RPMI8226 (cell line): ENCODE measurements around the gene SH3BP5.

Experiments
- DNase-seq: peaks from one replicate; pipeline ENCODE4 v3.0.0-alpha.2; 2015

The SH3BP5 gene

DNA sequence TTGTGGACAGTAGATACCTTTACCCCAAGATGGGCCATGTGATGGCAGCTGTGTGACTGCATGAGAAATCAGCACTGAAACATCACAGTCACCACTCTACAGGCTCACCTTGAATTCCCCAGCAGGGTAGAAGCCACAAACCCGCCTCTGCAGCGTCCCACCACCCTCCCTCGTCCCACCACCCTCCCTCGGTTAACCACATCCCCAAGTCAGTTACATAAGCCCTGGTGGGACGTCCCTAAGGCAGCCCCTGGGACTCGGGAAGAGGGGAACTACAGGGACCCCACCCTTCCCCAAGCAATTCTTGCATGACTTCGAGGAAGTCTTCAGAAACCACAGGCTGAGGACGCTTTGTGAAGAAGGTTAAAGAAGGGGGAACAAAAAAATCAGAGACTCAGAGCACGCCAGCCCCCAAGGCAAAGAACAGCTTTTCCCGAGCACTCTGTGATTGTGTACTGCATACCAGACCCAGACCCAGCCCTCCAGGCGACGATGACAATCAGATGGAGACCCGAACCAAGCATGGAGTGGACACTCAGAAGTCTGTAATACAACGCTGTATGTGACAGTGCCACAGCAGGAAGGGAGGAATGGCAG, 60.5 kb downstream of the SH3BP5 start:
- DNase-seq: no peak

DNA sequence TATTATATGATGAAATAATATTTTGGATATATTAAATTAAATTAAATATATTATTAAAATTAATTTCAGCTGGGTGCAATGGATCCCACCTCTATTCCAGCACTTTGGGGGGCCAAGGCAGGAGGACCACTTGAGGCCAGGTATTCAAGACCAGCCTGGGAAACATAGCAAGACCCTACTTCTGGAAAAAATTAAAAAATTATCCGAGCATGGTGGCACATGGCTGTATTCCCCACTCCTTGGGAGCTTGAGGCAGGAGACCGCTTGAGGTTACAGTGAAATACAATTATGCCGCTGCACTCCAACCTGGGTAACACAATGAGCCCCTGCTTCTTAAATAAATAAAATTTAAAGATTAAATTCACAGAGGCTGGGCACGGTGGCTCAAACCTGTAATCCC, 61.4 kb downstream of the SH3BP5 start:
- no peak for DNase-seq

DNA sequence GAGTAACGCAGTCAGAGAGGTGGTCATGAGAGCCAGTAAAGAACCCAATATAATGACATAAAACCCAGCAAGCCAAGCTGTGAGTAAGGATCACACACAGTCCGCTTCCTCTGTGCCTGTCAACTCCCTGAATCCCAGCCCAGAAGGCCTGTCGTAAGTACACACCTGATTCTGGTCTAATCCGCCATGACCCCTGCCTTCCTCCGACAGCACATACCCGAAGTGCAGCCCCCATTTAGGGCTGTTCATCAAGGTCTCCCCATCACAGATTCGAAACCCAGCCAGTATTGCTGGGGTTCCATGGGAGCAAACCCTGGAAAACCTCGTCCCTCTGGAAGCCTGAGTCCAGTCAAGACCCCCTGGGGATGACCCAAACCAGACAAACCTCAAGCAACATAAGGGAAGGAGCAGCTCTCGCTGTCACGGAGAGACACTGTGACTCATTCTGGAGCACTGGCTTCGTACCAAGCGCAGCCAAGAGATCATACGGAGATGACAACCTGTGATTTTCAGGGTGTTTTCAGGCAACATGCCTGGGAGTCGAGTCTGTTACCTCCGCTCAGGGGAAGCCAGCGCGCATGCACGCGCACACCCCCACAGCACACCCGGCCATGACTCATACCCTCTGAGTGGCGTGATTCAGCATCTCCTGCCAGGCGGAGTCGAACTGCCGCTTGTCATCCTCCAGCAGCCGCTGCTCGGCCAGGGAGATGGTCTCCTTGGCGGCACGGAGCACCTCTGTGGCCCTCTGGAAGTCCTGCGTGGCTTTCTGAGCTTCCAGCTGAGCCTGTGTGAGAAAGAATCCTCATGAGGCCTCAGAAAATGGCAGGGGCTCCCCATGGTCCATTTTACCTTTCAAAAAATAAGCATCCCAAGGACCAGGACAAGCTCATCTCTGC, 63.0 kb downstream of the SH3BP5 start:
- DNase-seq: no peak

DNA sequence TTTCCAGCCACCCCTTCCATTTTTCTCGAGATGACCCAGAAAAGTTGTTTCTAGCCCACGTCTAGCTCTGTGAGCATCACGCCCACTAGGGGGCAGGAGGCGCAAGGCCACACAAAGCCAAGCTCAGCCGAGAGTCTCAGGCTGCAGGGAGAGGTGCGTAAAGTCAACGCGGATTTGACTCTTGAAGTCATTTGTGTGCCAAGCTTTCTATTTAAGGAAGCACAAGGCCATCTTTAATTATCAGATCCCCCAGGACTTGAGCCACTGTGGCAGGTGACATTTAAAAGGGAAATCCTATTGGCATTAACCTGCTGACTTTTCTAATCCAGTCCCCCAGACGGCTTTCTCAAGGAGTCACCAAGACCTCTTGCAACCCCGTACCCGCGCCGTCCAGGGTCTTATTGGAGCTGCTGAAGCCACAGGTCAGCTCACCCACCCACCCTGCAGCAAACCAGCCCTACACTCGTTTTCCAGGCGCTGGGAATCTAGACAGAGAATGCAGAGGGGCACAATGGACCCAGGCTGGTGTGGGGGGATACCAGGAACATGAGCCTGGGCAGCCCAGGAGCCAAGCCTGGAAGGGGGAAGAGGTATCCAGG, 64.3 kb downstream of the SH3BP5 start:
- DNase-seq: peak; percentile 87

DNA sequence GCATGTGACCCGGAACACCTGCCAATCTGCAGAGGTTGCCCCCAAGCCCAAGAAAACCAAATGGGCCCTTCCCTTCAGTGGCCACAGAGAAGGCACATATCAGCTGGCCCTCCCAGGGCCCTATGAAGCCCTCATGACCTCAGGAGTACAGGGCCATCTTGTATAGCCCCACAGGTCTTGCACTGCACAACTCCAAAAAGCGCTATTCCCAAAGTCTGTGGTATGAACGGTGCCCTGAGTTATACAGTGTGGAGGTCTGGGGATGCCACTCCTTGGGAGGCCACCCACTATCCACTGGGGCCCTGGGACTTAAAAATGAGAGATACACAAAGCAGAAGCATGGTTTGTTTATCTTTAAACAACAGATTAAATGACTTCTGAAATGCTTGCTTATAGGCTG, 64.9 kb downstream of the SH3BP5 start:
- no peak for DNase-seq

DNA sequence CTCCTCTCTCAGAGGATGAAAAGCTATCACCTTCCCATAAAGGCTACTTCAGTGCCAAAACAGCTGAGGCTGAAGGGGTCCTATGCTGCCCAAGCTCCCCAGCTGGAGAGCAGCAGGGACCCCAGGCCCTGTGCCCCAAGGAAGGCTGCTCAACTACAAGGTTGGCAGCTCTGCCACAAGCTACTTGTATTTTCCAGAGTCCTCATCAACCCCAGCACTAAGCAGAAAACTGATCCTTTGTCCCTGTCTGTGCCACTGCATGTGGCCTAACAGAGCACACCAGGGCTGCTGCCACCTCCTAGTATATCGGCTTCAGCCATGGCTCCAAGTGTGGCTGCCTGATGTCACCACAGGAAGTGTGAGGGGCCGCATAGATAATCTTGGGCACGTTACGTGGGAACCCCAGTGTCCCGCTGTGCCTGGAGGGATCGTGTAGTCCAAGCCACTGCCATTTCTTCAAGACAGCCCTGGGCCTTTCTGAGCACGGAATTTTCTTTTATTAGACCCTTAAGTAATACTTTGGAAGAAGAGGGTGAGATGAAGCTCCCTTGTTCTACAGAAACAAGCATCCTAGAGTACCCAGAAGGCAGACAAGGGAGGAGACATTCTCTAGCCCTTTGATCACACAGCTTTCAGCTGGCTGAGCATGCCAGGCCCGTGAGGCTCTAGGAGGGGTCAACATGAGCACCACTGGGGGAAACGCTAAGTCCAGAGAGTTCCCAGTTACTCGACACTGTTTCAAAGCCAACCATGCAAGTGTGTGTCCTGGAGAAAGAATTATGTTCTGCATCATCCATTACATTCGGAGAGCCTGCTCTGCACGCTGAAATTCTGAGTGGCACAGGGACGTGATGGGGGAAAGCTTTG, 65.6 kb downstream of the SH3BP5 start:
- no peak for DNase-seq

DNA sequence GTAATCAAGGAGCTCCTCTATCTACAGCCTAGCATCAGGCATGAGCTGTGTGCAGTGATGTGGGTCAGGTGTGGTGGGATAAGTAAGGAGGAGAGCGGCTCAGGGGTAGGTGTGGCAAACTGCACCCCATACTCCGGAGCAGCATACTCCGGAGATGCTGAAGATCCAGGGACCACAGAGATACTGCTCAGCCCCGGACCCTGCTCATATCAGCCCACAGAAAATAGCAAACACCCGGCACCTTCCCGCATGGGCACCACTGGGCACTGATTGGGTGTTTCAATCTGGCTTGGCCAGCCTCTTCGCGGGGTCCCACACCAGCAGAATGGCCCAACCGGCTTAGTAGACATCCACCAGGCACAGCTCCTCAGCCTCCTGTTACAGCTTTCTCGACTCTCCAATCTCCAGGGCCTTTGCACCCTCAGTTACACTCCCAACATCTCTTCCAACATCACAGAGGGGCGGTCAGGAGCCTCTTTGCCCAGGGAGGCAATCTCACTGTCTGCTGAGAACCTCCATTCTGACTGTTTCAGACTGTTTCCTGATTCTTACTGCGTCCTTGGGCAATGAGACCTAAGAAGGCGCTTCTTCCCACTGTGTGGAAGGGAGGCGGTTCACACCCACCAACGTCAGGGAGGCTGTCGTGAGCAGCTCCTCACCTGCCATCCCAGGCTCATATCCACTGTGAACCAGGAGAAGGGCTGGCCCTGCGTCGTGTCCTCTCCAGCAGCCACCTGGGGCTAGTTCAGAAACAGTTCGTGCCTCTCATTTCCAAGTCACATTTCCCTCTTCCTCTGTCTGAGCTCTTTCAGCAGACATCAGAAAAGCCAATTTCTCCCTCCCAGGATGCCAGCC, 66.5 kb downstream of the SH3BP5 start:
- no peak for DNase-seq

DNA sequence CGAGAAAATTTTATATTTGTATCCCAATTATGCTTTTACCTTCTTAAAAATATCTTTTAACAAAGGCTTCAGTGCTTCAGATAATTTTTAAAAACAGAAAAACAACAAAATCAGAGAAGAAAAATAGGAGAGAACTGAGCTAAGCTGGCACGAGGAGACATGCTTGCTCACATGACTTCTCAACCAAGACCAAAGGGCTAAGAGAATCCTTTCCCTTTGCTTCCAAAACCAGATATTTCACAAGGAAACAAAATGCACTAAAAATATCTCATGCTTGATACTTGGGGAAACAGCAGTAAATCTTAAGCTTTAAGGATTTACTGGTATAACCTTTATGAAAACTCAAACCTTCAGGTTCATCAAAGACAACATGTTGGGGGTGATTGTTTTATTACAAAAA, 67.9 kb downstream of the SH3BP5 start:
- no peak for DNase-seq

DNA sequence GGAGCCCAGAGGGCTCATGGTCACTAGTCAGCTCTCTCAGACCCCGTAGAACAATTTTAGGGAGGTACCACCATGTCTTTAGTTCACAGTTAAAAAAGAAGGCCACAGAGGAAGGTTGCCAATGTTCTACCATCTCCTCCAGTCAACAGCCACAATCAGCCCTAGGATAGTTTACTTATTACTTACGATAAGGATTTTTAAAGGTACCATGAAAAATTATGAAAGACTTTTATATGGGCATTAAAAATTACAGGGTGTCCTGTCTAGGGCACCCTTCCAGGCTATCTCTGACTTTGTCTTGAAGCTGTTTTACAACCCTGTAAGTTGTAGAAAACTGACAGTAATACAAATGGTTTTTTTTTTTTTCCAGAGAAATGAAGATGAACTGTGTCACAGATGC, 68.5 kb downstream of the SH3BP5 start:
- DNase-seq: no peak

DNA sequence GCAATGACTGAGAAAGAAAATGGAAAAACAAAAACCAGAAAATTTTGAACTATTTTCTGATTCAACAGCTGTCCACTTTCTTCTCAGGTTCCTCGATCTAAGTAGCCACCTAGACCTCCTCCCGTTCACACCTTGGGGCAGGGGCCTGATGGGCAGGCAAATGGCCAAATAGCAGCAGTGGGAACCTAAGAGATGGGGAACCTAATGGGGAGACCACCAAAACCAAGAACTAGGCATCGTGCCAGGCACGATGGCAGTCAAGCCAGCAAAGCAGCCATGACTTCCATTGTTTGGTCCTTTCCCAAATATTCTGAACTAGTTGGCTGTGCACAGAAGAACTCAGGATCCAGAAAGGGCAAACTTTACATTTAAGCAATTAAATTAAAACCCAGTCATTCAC, 69.3 kb downstream of the SH3BP5 start:
- DNase-seq: no peak

DNA sequence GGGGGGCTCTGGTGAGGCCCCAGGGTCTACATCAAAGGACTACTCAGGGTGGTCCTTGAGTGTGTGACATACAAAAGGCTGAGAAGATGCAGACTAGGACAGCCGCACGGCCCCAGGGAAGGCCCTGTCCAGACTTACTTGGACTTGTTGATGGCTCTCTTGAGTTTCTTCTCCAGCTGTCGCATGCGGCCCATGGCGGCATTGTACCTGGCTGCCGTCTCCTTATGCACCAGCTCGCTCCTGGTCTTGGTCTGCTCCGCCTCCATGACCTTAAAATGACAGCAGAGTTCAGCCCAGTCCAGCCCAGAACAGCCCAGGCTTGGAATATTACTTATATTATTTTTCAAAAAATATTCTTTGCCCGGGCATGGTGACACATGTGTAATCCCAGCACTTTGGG, 70.4 kb downstream of the SH3BP5 start:
- DNase-seq: no peak

DNA sequence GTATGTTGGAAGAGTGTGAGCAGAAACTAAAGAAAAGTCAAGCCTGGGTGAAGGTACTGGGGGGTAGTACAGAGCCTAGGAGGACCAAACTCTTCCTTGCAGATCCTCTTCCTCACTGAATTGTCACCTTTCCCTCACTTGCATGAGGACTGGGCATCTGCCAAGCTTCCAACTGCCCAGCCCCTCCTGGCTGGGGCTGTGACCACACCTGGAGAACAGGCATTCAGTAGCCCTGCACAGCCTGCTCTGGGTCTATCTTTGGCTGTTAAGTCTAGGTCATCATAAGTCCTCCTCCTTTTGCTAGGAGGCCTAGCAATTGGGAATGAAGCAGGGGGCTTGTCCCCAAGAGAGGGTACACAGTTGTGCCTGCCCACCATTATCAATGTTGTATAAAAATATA, 71.1 kb downstream of the SH3BP5 start:
- DNase-seq: no peak

DNA sequence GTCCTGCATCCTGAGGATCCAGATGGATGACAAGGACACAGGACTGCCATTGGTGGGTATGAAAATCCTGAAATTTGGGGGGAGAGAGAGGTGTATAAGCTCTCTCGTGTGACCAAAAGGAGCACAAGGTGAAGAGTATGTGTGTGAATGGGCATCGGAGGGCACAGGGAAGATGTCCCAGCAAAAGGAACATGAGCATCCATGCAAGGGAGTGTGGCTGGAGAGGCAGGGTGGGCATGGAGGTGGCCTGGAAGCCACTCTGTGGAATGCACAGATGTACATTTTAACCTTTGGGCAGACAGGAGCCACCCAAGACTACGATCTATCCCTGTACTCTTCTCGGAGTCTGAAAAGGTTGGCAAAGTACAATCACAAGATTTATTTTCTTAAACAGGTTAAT, 71.9 kb downstream of the SH3BP5 start:
- no peak for DNase-seq

DNA sequence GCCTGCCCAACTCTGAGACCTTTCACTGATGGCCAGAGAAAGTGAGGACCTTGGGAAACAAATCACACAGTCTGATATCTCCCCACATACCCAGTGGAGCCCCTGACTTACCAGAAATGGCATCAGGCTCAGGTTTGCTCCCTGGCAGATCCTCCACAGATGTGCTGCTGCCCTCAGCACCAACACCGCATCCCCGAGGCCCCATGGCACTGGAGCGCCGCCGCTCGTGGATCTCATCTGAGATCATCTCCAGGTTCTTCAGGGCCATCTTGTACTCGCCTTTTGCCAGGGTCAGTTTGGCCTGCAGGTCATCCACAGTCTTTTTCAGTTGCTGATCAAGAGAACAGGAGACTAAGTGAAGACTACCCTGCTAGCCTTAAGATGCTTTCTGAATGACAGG, 73.7 kb downstream of the SH3BP5 start:
- DNase-seq: no peak

DNA sequence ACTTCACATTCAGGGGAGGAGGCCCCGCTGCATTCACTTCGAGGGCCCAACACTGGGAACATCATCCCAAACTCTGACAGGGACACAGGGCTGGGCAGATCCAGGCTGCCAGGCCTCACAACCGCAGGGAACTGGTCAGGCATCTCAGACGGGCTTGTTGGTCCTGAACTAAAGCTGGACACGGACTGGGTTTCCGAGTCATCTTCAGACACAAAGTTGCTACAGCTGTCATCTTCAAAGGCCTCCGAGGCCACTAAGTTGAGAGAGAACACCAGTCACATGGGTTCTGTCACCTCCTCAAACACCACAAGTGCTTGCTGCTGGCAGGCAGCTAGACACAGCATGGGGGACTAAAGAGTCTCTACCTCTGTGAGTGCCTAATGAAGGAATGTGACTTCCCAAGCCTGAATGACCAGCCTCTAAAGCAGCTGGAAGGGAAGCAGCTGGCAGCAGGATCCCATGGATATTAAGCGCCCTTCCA, 75.5 kb downstream of the SH3BP5 start:
- no peak for DNase-seq

DNA sequence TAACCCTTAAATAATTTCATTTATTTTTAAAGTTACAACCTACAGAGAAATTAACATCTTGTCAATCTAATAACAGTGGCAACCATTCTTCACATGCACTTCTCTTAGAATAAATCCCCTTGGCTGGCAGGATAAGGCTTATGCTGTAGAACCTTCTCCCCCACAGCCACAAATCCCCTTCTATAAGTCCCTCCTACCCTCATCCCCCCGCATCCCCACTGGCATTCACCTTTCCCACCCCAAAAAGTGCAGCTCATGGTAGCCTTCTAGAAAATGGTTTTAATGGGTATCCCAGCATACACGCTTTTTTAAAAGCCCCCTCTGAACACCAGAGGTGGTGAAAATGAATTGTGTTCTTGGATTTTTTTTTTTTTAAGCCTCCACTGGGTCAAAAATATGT, 77.2 kb downstream of the SH3BP5 start:
- DNase-seq: no peak

DNA sequence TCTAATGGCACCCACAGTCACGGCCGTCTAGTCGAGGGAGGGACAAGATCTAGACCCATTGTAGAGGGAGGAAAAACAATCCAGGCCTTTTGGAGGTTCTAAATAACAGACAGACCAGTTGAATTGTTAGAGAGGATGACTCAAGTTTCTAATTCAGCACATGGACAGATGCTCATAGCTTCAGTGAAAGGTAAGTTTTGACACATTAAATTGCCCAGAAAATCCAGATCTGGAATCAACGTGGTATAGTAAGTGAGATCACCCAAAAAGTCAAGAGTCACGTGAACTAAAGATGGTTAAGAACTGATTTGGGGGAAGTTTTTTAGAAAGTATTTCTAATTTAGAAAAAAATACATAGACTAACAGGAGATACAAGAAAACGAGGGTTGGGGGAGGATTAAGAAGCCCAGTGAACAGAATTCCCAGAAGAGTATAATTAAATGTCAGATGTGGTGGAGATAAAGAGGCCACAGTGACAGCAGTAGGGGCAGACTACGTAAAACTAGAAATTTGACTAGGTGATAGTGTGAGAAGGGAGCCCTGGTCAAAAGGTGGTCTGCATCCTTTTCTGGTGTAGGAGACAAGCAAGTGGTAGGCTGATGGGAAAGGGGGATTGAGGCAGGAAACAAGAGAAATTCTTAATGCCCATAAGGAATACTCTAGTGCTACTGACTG, 79.2 kb downstream of the SH3BP5 start:
- DNase-seq: no peak

DNA sequence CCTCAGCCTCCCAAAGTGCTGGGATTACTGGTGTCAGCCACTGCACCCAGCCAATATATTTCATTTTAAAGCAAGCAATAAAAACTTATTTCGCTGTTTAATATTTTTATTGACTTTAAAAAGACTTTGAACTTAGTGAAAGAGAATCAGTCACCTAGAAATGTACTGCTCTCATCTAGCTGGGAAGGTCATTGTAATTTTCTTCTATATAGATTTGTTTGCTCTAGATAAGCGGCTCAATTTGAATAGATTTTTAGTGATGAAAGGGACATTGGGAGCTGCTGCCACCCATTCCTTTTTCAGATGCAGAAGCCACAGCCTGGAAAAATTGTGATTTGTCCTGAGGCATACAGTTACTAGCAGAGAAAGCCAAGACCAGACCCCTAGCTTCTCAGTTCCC, 86.2 kb downstream of the SH3BP5 start:
- no peak for DNase-seq

DNA sequence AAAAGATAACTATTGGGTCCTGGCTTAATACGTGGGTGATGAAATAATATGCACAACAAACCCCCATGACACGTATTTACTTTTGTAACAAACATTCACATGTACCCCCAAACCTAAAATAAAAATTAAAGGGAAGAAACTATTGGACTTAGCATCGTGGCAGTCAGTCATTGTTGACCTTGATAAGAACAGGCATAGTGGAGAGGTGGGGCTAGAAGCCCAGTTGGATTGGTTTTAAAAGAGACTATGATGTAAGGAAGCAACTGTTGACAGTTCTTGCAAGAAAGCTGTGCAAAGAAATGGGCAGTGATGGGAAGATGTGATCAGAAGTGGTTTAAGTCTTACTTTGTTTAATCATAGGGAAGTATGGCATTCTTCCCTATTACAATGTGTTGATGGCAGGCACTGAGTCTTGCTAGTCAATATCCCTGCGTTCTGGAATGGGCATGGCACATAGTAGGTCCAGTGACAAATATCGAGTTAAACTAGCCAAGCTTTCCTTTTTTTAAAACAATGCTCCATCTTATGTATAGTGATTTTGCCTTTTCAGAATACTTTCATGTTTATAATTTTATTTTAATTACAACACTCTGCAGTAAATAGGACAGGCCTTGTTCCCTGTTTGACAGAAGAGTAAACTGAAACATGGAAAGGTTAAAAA, 88.4 kb downstream of the SH3BP5 start:
- no peak for DNase-seq

DNA sequence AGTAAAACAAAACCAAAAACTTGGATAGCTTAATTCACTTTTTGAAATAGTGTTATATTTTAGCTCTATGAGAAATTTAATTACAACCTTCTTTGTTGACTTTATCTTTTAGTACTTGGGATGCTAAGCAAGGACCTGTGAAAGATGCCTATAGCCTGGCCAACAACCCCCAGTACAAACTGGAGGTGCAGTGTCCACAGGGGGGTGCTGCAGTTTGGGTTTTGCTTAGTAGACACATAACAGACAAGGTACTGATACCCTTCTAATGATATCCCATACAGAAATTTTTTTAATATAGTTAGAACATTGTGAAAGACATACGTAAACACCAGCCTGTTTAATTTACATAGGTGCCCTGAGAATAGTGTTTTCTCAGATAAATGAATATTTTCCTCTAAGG, 91.0 kb downstream of the SH3BP5 start:
- peak; percentile 51 for DNase-seq

DNA sequence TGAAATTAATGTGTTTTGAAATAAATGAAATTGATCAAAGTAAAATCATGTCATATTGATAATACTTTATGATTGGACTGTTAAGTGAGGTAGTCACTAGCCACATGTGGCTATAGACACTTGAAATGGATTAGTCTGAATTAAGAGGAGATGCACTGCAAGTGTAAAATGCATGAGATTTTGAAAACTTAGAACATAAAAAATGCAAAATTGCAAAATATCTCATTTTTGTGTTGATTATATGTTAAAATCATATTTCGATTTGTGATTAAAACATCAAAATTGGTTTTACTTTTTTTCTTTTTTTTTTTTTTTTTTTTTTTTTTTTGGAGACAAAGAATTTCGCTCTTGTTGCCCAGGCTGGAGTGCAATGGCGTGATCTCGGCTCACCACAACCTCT, 103.1 kb downstream of the SH3BP5 start:
- no peak for DNase-seq
